ENCODE measurements around the gene BORCS5.

DNA sequence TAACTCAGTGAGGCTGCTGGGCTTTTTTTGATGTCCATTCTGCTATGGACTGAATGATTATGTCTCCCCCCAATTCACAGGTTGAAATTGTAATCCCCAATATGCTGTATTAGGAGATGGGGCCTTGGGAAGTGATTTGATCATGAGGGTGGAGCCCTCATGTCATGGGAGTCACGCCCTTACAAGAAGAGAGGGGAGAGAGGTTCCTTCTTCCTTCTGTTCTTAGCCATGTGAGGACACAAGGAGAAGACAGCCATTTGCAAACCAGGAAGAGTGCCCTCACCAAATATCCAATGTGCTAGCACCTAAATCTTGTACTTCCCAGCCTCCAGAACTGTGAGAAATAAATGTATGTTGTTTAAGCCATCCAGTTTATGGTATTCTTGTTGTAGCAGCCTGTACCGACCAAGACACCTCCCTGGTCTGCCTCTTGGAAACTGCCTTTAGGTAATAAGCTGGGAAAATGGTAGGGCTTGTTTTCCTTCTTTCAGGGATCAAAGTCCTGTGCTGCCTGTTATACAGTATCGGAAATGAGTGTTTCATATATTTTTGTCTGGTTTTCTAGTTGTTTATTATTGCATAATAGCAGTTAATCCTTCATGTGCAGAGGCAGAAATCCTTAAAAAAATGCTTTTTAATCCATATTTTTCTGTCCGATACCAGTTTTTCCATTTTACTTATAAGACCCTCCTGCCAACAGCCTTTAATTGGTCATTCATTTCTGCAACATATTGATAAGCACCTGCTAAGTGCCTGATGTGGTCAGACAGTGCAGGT, 16.3 kb downstream of the BORCS5 start:
- TF ChIP-seq, protein P1, sequence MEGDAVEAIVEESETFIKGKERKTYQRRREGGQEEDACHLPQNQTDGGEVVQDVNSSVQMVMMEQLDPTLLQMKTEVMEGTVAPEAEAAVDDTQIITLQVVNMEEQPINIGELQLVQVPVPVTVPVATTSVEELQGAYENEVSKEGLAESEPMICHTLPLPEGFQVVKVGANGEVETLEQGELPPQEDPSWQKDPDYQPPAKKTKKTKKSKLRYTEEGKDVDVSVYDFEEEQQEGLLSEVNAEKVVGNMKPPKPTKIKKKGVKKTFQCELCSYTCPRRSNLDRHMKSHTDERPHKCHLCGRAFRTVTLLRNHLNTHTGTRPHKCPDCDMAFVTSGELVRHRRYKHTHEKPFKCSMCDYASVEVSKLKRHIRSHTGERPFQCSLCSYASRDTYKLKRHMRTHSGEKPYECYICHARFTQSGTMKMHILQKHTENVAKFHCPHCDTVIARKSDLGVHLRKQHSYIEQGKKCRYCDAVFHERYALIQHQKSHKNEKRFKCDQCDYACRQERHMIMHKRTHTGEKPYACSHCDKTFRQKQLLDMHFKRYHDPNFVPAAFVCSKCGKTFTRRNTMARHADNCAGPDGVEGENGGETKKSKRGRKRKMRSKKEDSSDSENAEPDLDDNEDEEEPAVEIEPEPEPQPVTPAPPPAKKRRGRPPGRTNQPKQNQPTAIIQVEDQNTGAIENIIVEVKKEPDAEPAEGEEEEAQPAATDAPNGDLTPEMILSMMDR (IDR thresholded peaks at IDR 0.05): no peak
- TF ChIP-seq POLR2AphosphoS5 (IDR thresholded peaks at IDR 0.05; ENCODE audit: low read depth, low read length): no peak

Measured in Panc1 (cell line).